A549 (cell line): ENCODE measurements around the gene APBA1. TPM values are rescaled to one million over a fixed set of nuclear protein-coding genes. Genes with fewer than 3 reads are reported as not detected.

Experiments used
- ATAC-seq, 2 experiments: fragments of 200-7000 bp in 1 of 2; fragments of >200 bp in 1 of 2; cut with Nextera tagmentation in 1 of 2; cut with Tn5 transposase in 1 of 2; 3 replicates each; pipeline versions ENCODE4 v1.8.0 to v1.9.1; 2018 to 2020; ENCODE audit warnings: mild to moderate bottlenecking in 1 of 2, moderate library complexity in 1 of 2
- CTCF ChIA-PET: fragments of 300-600 bp; sonication (Branson Sonifier 250); formaldehyde crosslinking; extraction: SDS; loops from one replicate; lab custom pipeline; 2021; ENCODE audit warnings: antibody characterized with exemption, inconsistent platforms; lab: Yijun Ruan, JAX
- POLR2A ChIA-PET: fragments of 350-600 bp; formaldehyde crosslinking; extraction: SDS; loops from one replicate; lab custom pipeline; 2021; ENCODE audit warnings: antibody characterized with exemption, inconsistent platforms; lab: Yijun Ruan, JAX
- DNase-seq, 2 experiments: peaks; one replicate each; pipeline versions ENCODE4 v3.0.0 to v3.0.0-alpha.2; 2011 to 2016; ENCODE audit warnings: low read depth in 1 of 2, low spot score in 1 of 2
- FAIRE-seq: peaks from 2 replicates; lab custom pipeline; 2011; peaks lifted over from hg19 to GRCh38; lab: Jason Lieb, UNC
- H3K27ac ChIP-seq, 2 experiments: fragments of >200 bp; sonication (Bioruptor Twin); formaldehyde crosslinking; 3 replicates each; pipeline ENCODE4 v1.5.1; 2016 to 2017
- H3K4me1 ChIP-seq: fragments of >200 bp; sonication (Bioruptor Twin); formaldehyde crosslinking; 3 replicates; pipeline ENCODE4 v1.6.1; 2016
- H3K4me2 ChIP-seq: fragments of >200 bp; sonication (Bioruptor Twin); formaldehyde crosslinking; 3 replicates; pipeline ENCODE4 v1.6.1; 2016
- H3K4me3 ChIP-seq: fragments of >200 bp; sonication (Bioruptor Twin); formaldehyde crosslinking; 3 replicates; pipeline ENCODE4 v1.5.1; 2016
- H3K9me3 ChIP-seq: fragments of >200 bp; sonication (Bioruptor Twin); formaldehyde crosslinking; 3 replicates; pipeline ENCODE4 v1.6.1; 2016
- CBX2 ChIP-seq: fragments of 200-600 bp; sonication (generic); IDR thresholded peaks from 2 replicates; pipeline ENCODE4 v1.6.1; 2016; ENCODE audit warnings: low read depth, mild to moderate bottlenecking, borderline replicate concordance
- CEBPB ChIP-seq, 2 experiments: fragments of >200 bp in 1 of 2; sonication (Bioruptor Twin) in 1 of 2; formaldehyde crosslinking in 1 of 2; IDR thresholded peaks; 2 replicates each; pipeline ENCODE4 v1.6.1; 2012 to 2016
- EHF ChIP-seq: fragments of 250-450 bp; sonication (Bioruptor Pico); IDR thresholded peaks from 2 replicates; pipeline ENCODE4 v1.5.0; 2020; ENCODE audit warnings: mild to moderate bottlenecking
- FOSB ChIP-seq: fragments of 250-450 bp; sonication (Bioruptor Pico); IDR thresholded peaks from 2 replicates; pipeline ENCODE4 v1.5.0; 2020; ENCODE audit warnings: mild to moderate bottlenecking, moderate library complexity
- FOSL2 ChIP-seq, 2 experiments: fragments of 450-650 bp in 1 of 2; fragments of >200 bp in 1 of 2; sonication (Bioruptor Twin) in 1 of 2; formaldehyde crosslinking; IDR thresholded peaks; 2 replicates each; pipeline versions ENCODE4 v1.5.0 to v1.6.1; 2016 to 2020; ENCODE audit warnings: mild to moderate bottlenecking in 1 of 2, moderate library complexity in 1 of 2
- HDAC2 ChIP-seq: fragments of 200-600 bp; sonication (generic); IDR thresholded peaks from 2 replicates; pipeline ENCODE4 v1.6.1; 2016
- HEYL ChIP-seq: fragments of 250-450 bp; sonication (Bioruptor Pico); IDR thresholded peaks from 2 replicates; pipeline ENCODE4 v1.8.0; 2021; ENCODE audit warnings: mild to moderate bottlenecking, moderate library complexity
- HOXB13 ChIP-seq: fragments of 250-450 bp; sonication (Bioruptor Pico); IDR thresholded peaks from 2 replicates; pipeline ENCODE4 v1.5.0; 2020; ENCODE audit warnings: low read depth, mild to moderate bottlenecking, moderate library complexity
- MAZ ChIP-seq: fragments of 150-350 bp; IDR thresholded peaks from 2 replicates; pipeline ENCODE4 v1.6.1; 2014; ENCODE audit warnings: antibody characterized with exemption, low read depth, low read length, borderline replicate concordance
- NFE2L2 ChIP-seq: fragments of 150-350 bp; conservative IDR thresholded peaks from 2 replicates; pipeline ENCODE4 v1.6.1; 2014; ENCODE audit warnings: low read length
- NPAS2 ChIP-seq: fragments of 250-450 bp; sonication (Bioruptor Pico); IDR thresholded peaks from 2 replicates; pipeline ENCODE4 v1.8.0; 2022; ENCODE audit warnings: mild to moderate bottlenecking, moderate library complexity, borderline replicate concordance
- NR3C1 ChIP-seq: fragments of >200 bp; sonication (Bioruptor Twin); formaldehyde crosslinking; IDR thresholded peaks from 3 replicates; pipeline ENCODE4 v1.6.1; 2017
- PHF8 ChIP-seq: fragments of 200-600 bp; sonication (generic); IDR thresholded peaks from 2 replicates; pipeline ENCODE4 v1.6.1; 2016; ENCODE audit warnings: low read depth, mild to moderate bottlenecking, antibody characterized with exemption, moderate library complexity, borderline replicate concordance
- RAD21 ChIP-seq, 2 experiments: fragments of >200 bp in 1 of 2; sonication (Bioruptor Twin) in 1 of 2; formaldehyde crosslinking in 1 of 2; IDR thresholded peaks in 1 of 2; conservative IDR thresholded peaks in 1 of 2; 2 replicates in 1 of 2; 3 replicates in 1 of 2; pipeline ENCODE4 v1.6.1; 2012 to 2018; ENCODE audit warnings: inconsistent platforms in 1 of 2
- RARB ChIP-seq: fragments of 250-450 bp; sonication (Bioruptor Pico); IDR thresholded peaks from 2 replicates; pipeline ENCODE4 v1.8.0; 2021; ENCODE audit warnings: mild to moderate bottlenecking, moderate library complexity
- RNF2 ChIP-seq: fragments of 200-600 bp; sonication (generic); IDR thresholded peaks from 2 replicates; pipeline ENCODE4 v1.6.1; 2016; ENCODE audit warnings: low read depth, mild to moderate bottlenecking, antibody characterized with exemption, moderate library complexity, borderline replicate concordance
- SMC3 ChIP-seq: fragments of >200 bp; sonication (Bioruptor Twin); formaldehyde crosslinking; IDR thresholded peaks from 3 replicates; pipeline ENCODE4 v1.6.1; 2018; ENCODE audit warnings: inconsistent platforms
- ZC3H11A ChIP-seq: fragments of 450-650 bp; IDR thresholded peaks from 2 replicates; pipeline ENCODE4 v1.6.1; 2014; ENCODE audit warnings: antibody characterized with exemption, mild to moderate bottlenecking
- ZFP36 ChIP-seq: fragments of 450-650 bp; IDR thresholded peaks from 2 replicates; pipeline ENCODE4 v1.6.1; 2014; ENCODE audit warnings: borderline replicate concordance; ENCODE audit not compliant: partially characterized antibody
- ZNF302 ChIP-seq: fragments of 250-450 bp; sonication (Bioruptor Pico); IDR thresholded peaks from 2 replicates; pipeline ENCODE4 v1.9.0; 2021; ENCODE audit warnings: inconsistent platforms, mild to moderate bottlenecking, moderate library complexity
- WGBS: methylation state at CpG from one replicate; pipeline ENCODE4 v1.1.6; 2017; ENCODE audit errors: missing lambda C conversion rate; 5-methylcytosine and 5-hydroxymethylcytosine counted together
- polyA plus RNA-seq, 4 experiments: library from polyadenylated mRNA; depleted of rRNA in 3 of 4; stranded (reverse); fragments of >200 nt; fragmentation: RNase III in 1 of 4; extraction: RNeasy Plus Mini Kit Qiagen cat#74134 plus additional on column Dnase treatment in 1 of 4; gene quantifications; 2 replicates in 3 of 4; 3 replicates in 1 of 4; pipeline ENCODE4 v1.2.3, GENCODE V29; 2011 to 2017
- TF ChIP-seq, protein P1 (sequence below): fragments of 450-650 bp; IDR thresholded peaks from 2 replicates; pipeline ENCODE4 v1.6.1; 2014; ENCODE audit warnings: antibody characterized with exemption
- TF ChIP-seq, protein P2 (sequence below): fragments of 250-450 bp; sonication (Bioruptor Pico); IDR thresholded peaks from 2 replicates; pipeline ENCODE4 v1.5.0; 2020; ENCODE audit warnings: low read depth, mild to moderate bottlenecking, moderate library complexity
- TF ChIP-seq, protein P3 (sequence below): fragments of 150-350 bp; IDR thresholded peaks from 2 replicates; pipeline ENCODE4 v1.6.1; 2014; ENCODE audit warnings: low read depth, mild to moderate bottlenecking, low read length
- TF ChIP-seq, protein P4 (sequence below): IDR thresholded peaks from 2 replicates; pipeline ENCODE4 v1.6.1; 2012
- TF ChIP-seq, protein P5 (sequence below): IDR thresholded peaks from 2 replicates; pipeline ENCODE4 v1.6.1; 2012

The APBA1 gene
- polyA plus RNA-seq, 2 of the 4 experiments (the other 2 are of a cell fraction), result 0.22 to 1.6 TPM

DNA sequence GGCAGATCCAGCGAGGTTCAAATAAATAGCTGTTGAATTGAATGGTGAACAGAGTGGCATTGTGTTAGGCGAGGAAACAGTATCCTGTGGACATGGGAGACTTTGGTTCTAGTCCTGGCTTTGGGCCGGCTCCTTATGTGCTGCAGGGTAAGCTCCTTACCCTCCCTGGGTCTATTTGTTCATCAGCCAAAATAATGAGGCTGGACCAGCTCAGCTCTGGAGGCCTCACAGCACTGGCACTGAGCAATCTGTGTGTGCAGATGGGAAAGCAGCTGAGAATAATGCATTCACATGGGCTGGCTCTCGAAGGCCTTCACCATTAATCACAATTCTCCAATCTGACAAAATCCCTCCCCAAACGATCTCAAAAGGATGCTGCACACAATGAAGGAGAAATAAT lies 81.9 kb downstream of the APBA1 start:
- H3K4me1 ChIP-seq, result no peaks in the 10 kb centered on the region
- H3K27ac ChIP-seq, result no peak overlapping the region
- H3K4me2 ChIP-seq, result no peak overlapping the region
- ChIA-PET POLR2A (no interaction called here), CTCF (no interaction called here)
- no peak for FAIRE-seq
- no peaks in the 10 kb centered on the region for H3K9me3 ChIP-seq
- no peak for DNase-seq
- 18% methylated on average over 5 of the region's 5 CpGs for WGBS
- no peak for ATAC-seq
- TF ChIP-seq NPAS2 (CRISPR knock-in tag) (no peak), CBX2 (no peak), RARB (CRISPR knock-in tag) (no peak), ZNF302 (CRISPR knock-in tag) (no peak), SMC3 (no peak), MAZ (no peak), NFE2L2 (no peak), CEBPB (IDR thresholded peaks at IDR 0.05) (no peak), FOSL2 (IDR thresholded peaks at IDR 0.05) (no peak), FOSL2 (CRISPR knock-in tag; IDR thresholded peaks at IDR 0.05) (no peak)
- TF ChIP-seq, protein P1, sequence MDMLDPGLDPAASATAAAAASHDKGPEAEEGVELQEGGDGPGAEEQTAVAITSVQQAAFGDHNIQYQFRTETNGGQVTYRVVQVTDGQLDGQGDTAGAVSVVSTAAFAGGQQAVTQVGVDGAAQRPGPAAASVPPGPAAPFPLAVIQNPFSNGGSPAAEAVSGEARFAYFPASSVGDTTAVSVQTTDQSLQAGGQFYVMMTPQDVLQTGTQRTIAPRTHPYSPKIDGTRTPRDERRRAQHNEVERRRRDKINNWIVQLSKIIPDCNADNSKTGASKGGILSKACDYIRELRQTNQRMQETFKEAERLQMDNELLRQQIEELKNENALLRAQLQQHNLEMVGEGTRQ, result no peak
- TF ChIP-seq, protein P2, sequence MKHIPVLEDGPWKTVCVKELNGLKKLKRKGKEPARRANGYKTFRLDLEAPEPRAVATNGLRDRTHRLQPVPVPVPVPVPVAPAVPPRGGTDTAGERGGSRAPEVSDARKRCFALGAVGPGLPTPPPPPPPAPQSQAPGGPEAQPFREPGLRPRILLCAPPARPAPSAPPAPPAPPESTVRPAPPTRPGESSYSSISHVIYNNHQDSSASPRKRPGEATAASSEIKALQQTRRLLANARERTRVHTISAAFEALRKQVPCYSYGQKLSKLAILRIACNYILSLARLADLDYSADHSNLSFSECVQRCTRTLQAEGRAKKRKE (CRISPR knock-in tag), result no peak
- TF ChIP-seq, protein P3, sequence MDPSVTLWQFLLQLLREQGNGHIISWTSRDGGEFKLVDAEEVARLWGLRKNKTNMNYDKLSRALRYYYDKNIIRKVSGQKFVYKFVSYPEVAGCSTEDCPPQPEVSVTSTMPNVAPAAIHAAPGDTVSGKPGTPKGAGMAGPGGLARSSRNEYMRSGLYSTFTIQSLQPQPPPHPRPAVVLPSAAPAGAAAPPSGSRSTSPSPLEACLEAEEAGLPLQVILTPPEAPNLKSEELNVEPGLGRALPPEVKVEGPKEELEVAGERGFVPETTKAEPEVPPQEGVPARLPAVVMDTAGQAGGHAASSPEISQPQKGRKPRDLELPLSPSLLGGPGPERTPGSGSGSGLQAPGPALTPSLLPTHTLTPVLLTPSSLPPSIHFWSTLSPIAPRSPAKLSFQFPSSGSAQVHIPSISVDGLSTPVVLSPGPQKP, result no peak
- TF ChIP-seq, protein P4, sequence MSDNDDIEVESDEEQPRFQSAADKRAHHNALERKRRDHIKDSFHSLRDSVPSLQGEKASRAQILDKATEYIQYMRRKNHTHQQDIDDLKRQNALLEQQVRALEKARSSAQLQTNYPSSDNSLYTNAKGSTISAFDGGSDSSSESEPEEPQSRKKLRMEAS, result no peak
- TF ChIP-seq, all 56 proteins: peak for 0
- no peak overlapping the region for H3K4me3 ChIP-seq

DNA sequence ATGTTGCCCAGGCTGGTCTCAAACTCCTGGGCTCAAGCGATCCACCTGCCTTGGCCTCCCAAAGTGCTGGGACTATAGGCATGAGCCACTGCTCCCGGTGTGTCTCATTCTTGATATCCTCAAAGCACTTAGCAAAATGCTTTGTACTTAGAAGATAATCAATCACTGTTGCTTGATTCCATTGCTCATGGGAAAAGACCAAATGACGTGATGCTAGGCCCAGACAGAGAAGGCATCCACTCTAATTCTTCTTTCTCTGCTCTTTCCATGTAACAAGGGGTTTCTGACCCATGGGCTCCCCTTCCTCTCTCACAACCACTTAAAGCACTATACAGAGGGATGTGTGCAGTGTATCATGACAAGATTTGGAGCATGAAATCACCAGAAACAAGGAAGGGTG lies 83.0 kb downstream of the APBA1 start:
- ATAC-seq (no peak), FAIRE-seq (no peak), DNase-seq (no peak)
- no peak overlapping the region for H3K4me2 ChIP-seq
- H3K27ac ChIP-seq, result no peak overlapping the region
- H3K4me1 ChIP-seq, result no peaks in the 10 kb centered on the region
- no peak overlapping the region for H3K4me3 ChIP-seq
- H3K9me3 ChIP-seq, result no peaks in the 10 kb centered on the region
- POLR2A ChIA-PET, result no interaction called here
- TF ChIP-seq HOXB13, result no peak
- TF ChIP-seq FOSB (CRISPR knock-in tag), result no peak
- TF ChIP-seq, protein P3, result no peak
- TF ChIP-seq EHF (CRISPR knock-in tag), result no peak
- TF ChIP-seq, protein P2 (CRISPR knock-in tag), result no peak
- no peak for TF ChIP-seq ZC3H11A
- TF ChIP-seq NR3C1, result no peak
- TF ChIP-seq ZFP36, result no peak
- no peak for TF ChIP-seq RNF2
- no peak for TF ChIP-seq HEYL
- no peak for TF ChIP-seq HDAC2
- TF ChIP-seq NFE2L2, result no peak
- TF ChIP-seq RAD21 (conservative IDR thresholded peaks at IDR 0.05 in 1 of 2, IDR thresholded peaks at IDR 0.05 in 1 of 2), result no peak
- TF ChIP-seq, protein P5, sequence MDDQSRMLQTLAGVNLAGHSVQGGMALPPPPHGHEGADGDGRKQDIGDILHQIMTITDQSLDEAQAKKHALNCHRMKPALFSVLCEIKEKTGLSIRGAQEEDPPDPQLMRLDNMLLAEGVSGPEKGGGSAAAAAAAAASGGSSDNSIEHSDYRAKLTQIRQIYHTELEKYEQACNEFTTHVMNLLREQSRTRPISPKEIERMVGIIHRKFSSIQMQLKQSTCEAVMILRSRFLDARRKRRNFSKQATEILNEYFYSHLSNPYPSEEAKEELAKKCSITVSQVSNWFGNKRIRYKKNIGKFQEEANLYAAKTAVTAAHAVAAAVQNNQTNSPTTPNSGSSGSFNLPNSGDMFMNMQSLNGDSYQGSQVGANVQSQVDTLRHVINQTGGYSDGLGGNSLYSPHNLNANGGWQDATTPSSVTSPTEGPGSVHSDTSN, result no peak
- TF ChIP-seq, protein P4, result no peak
- no peak for TF ChIP-seq NPAS2 (CRISPR knock-in tag)
- TF ChIP-seq PHF8, result no peak
- CTCF ChIA-PET, result interaction anchor here (1.1 to 1.5 kb wide), 2 partner anchors 10 to 17 kb away, joined by 3 read pairs; no protein-coding TSS in a partner anchor
- WGBS, result 24% methylated on average over 3 of the region's 3 CpGs
